Fibroblast of villous mesenchyme (primary cell): Measurements from ENCODE around the gene PAX2. TPM values are rescaled to one million over a fixed set of nuclear protein-coding genes. Genes with fewer than 3 reads are reported as not detected.

ENCODE experiments used
- DNase-seq: peaks from one replicate; pipeline ENCODE4 v3.0.0-alpha.2; 2010; ENCODE audit warnings: low read depth
- H3K4me3 ChIP-seq: 2 replicates; pipeline ENCODE4 v1.5.1; 2011; ENCODE audit warnings: low read depth, mild to moderate bottlenecking, low read length
- CTCF ChIP-seq: IDR thresholded peaks from 2 replicates; pipeline ENCODE4 v1.5.1; 2012; ENCODE audit warnings: low read depth, mild to moderate bottlenecking, low read length; ENCODE audit not compliant: insufficient read depth
- total RNA-seq: library from RNA; depleted of rRNA; stranded (reverse); fragments of >200 nt; gene quantifications from 2 replicates; pipeline ENCODE4 v1.2.3, GENCODE V29; 2012

Gene PAX2
- total RNA-seq, 1 donor, result not detected

DNA sequence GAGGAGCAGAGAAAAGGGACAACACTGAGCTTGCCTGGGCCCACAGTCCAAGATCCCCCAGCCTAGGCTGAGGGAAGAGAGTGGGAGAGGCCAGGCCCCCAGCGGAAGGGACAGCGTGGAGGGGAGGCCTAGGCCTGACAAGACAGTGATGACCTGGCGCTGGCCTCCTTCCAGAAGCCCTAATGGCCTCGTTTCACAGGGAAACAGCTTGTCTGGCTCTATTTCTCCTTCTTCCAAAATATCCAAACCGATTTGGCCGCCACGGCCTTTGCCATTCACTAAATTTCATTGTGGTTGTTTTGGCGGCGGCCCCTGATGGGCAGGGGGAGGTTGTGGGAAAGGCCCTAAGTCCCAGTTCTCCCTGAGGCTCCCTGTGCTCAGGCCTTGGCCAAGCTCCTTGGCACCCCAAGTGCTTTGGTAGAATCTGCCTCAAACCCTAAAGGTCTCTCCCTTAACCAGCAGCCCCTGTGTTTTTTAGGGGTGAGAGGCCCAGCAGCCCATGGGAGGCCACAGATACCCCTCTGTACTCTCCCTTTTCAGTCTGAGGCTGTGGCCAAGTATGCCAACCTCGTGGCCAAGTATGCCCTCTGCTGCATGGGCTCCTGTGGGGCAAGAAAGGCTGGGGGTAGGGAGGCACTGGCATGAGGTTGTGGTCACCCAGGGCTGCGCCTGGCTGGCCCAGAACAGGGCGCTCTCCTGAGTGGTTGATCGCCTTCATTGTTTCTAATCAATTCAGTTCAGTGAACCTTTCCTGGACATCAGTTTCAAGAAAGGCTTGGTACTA is 37.3 kb downstream of the PAX2 start:
- no peak overlapping the region for H3K4me3 ChIP-seq
- TF ChIP-seq CTCF, result no peak
- DNase-seq, result no peak

- H3K4me3 ChIP-seq, result no peak overlapping the region
- no peak for DNase-seq
- no peak for TF ChIP-seq CTCF
These were observed 38.7 kb downstream of the PAX2 start for GRCh38 chr10:100784126-100784525.

DNA sequence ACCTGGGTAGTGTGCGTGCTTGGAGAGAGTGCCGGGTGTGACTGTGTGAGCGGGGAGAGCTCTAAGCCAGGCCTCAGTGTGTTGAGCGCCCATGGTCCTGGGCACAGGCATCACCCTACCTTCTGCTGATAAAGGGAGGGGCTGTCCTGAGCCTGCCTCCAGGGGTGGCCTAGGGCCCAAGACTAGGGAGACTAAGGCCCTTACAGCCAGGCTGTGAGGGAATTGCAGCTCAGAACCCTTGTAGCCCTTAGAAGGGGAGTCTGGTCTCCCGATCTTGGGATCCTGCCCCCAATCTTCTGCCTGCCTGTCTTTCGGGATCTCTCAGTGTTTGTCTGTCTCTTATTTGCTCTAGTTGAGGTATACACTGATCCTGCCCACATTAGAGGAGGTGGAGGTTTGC is 41.2 kb downstream of the PAX2 start:
- no peak for DNase-seq
- TF ChIP-seq CTCF, result no peak
- no peak overlapping the region for H3K4me3 ChIP-seq

DNA sequence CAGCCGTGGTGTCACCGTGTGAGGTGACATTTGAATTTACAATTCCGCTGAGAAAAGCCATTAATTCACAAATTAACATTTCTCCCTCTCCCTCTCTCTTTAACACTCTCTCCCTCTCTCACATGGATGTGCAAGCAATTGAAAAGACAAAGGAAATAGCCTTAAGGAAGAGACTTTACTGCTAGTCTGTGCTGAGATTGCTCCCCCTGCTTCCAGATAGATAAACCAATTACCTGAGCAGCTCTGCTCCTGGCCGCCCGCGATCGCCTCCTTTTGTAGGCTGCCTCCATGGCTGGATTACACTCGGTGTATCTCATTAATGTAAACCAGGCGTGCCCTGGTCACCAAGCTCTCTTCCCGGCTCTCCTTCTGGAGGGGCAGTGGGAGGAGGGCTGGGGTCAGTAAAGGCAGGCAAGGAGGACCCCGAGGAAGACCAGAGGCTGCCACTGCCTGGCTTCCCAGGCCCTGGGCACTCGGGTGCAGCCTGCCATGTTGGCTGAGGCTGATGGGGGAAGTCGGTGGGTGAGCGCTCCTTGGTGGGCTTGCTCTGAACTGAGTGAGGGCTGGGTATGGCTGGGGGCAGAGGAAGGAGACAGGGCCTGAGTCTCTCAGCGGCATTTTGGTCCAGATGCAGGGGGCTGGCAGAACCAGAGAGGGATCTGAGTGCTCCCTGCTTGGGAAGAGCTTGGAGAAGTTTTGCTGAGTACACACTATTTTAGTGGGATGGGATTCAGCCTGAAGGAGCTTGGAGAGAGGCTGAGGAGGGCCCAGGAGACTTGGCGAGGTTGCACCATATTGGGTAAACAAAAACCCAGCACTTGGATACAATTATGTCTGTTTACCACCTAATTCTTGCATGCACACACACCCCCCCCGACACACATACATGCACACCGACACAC is 42.9 kb downstream of the PAX2 start:
- TF ChIP-seq CTCF, result no peak
- DNase-seq, result no peak
- no peak overlapping the region for H3K4me3 ChIP-seq

GRCh38 chr10:100790761-100791208 is 45.4 kb downstream of the PAX2 start:
- no peak for TF ChIP-seq CTCF
- no peak for DNase-seq
- H3K4me3 ChIP-seq, result no peak overlapping the region

DNA sequence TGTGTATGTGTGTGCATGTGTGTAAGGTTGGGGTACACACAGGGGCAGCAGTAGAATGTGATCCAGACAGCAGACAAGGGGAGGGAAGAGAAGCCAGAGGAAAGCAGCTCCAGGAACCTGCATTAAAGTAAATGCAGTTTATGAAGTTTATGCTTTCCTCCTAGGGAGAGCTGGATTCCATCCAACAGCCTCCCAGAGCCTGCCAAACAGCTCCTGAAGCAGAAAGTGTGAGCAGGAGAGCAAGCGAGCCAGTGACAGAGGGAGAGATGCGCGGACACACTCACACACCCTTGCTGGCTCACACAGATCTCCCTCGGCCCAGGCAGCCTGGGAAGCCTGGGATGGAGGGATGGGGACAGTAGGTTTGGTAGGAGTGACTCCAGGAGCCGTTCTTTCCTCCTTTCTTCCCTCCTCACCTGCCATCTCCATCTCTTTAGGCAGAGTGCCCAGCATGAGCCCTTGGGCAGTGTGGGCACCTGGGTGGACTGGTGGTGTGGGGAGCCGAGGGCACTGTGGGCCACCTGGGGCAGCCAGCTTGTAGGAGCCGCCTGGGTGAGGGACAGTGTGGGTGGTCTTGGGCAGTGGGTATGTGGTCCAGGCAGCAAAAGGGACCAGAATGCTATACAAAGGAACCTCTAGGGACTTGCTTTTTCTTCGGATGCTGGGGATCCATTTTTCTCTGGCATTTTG is 46.1 kb downstream of the PAX2 start:
- TF ChIP-seq CTCF, result no peak
- DNase-seq, result no peak
- no peak overlapping the region for H3K4me3 ChIP-seq
